ENCODE data around the gene TRIM47. TPM values are rescaled to one million over a fixed set of nuclear protein-coding genes. Genes with fewer than 3 reads are reported as not detected.

The TRIM47 gene
- total RNA-seq, 1 experiment from 2014 or later, result 25.7 TPM

GRCh38 chr17:75849279-75849646 lies 29.1 kb downstream of the TRIM47 start:
- ChIA-PET POLR2A (interaction anchor here (1.4 kb wide), 1 partner anchor 84 kb away, joined by 4 read pairs; the partner anchor contains the start of gene GALK1), CTCF (interaction anchor here (0.6 to 2.2 kb wide), 8 partner anchors 8 to 257 kb away, joined by 3 to 9 read pairs (median 5); no protein-coding TSS in a partner anchor)
- peak overlapping the region; percentile 19 for H3K27ac Mint-ChIP-seq (ENCODE audit: low read depth, unreplicated experiment)
- TF ChIP-seq CTCF (IDR thresholded peaks at IDR 0.05; ENCODE audit: unreplicated experiment), result no peak
- peaks cover 83% of the 10 kb centered on the region for H3K36me3 Mint-ChIP-seq (ENCODE audit: insufficient read depth, unreplicated experiment)
- DNase-seq (ENCODE audit: unreplicated experiment), result no peak
- BruUV-seq (replicated peaks), result no TSS peak
- H3K9me3 Mint-ChIP-seq (ENCODE audit: unreplicated experiment), result no peaks in the 10 kb centered on the region
- intact Hi-C loops (cut with micrococcal nuclease), result loop anchor here (2.0 kb wide), 1 partner anchor 76 kb away; no protein-coding TSS in a partner anchor
- H3K4me1 Mint-ChIP-seq (ENCODE audit: insufficient read depth, unreplicated experiment), result peaks cover 25% of the 10 kb centered on the region
- H3K4me3 Mint-ChIP-seq (ENCODE audit: unreplicated experiment), result no peak overlapping the region
- no peaks in the 10 kb centered on the region for H3K27me3 Mint-ChIP-seq (ENCODE audit: insufficient read depth, unreplicated experiment)

- ChIA-PET POLR2A (interaction anchor here (1.0 to 2.1 kb wide), 4 partner anchors 50 to 84 kb away, joined by 3 to 7 read pairs (median 4); partner anchors contain the start of gene GALK1), CTCF (interaction anchor here (0.6 to 2.2 kb wide), 10 partner anchors 9 to 122 kb away, joined by 3 to 9 read pairs (median 5); partner anchors contain the start of gene TRIM65)
- intact Hi-C loops (cut with micrococcal nuclease), result loop anchor here (2.0 kb wide), 1 partner anchor 76 kb away; no protein-coding TSS in a partner anchor
Observed at GRCh38 chr17:75848523-75849278, 29.7 kb downstream of the TRIM47 start.

GRCh38 chr17:75847614-75848522 lies 30.5 kb downstream of the TRIM47 start:
- H3K4me1 Mint-ChIP-seq (ENCODE audit: insufficient read depth, unreplicated experiment), result peaks cover 14% of the 10 kb centered on the region
- H3K27me3 Mint-ChIP-seq (ENCODE audit: insufficient read depth, unreplicated experiment), result no peaks in the 10 kb centered on the region
- intact Hi-C loops (cut with micrococcal nuclease), result loop anchor here (2.0 kb wide), 1 partner anchor 75 kb away; no protein-coding TSS in a partner anchor
- H3K27ac Mint-ChIP-seq (ENCODE audit: low read depth, unreplicated experiment), result no peak overlapping the region
- no peak for TF ChIP-seq CTCF (IDR thresholded peaks at IDR 0.05; ENCODE audit: unreplicated experiment)
- ChIA-PET POLR2A (interaction anchor here (0.6 to 2.1 kb wide), 9 partner anchors 25 to 380 kb away, joined by 3 to 7 read pairs (median 4); partner anchors contain the start of genes GALK1 and TRIM65), CTCF (interaction anchor here (0.6 to 1.8 kb wide), 11 partner anchors 9 to 543 kb away, joined by 3 to 9 read pairs (median 5); partner anchors contain the start of genes TRIM65 and UNK)
- H3K9me3 Mint-ChIP-seq (ENCODE audit: unreplicated experiment), result no peaks in the 10 kb centered on the region
- H3K36me3 Mint-ChIP-seq (ENCODE audit: insufficient read depth, unreplicated experiment), result peaks cover 74% of the 10 kb centered on the region
- no TSS peak for BruUV-seq (replicated peaks)
- no peak overlapping the region for H3K4me3 Mint-ChIP-seq (ENCODE audit: unreplicated experiment)
- DNase-seq (ENCODE audit: unreplicated experiment), result no peak

More at GRCh38 chr17:75848523-75849278, 29.7 kb downstream of the TRIM47 start:
- DNase-seq (ENCODE audit: unreplicated experiment), result peak; percentile 71
- peak; percentile 61 for TF ChIP-seq CTCF (IDR thresholded peaks at IDR 0.05; ENCODE audit: unreplicated experiment)
- BruUV-seq (replicated peaks), result no TSS peak
- no peak overlapping the region for H3K4me3 Mint-ChIP-seq (ENCODE audit: unreplicated experiment)
- H3K27me3 Mint-ChIP-seq (ENCODE audit: insufficient read depth, unreplicated experiment), result no peaks in the 10 kb centered on the region
- peak overlapping the region; percentile 19 for H3K27ac Mint-ChIP-seq (ENCODE audit: low read depth, unreplicated experiment)
- H3K9me3 Mint-ChIP-seq (ENCODE audit: unreplicated experiment), result no peaks in the 10 kb centered on the region
- H3K36me3 Mint-ChIP-seq (ENCODE audit: insufficient read depth, unreplicated experiment), result peaks cover 82% of the 10 kb centered on the region
- H3K4me1 Mint-ChIP-seq (ENCODE audit: insufficient read depth, unreplicated experiment), result peaks cover 21% of the 10 kb centered on the region
